Testis (tissue), 3 donors: ENCODE measurements around the gene ITPK1. TPM values are rescaled to one million over a fixed set of nuclear protein-coding genes. Genes with fewer than 3 reads are reported as not detected.

ENCODE experiments used
- DNase-seq: peaks from one replicate; pipeline ENCODE4 v3.0.0-alpha.2; 2019
- H3K27ac ChIP-seq, 2 donors: fragments of 200-600 bp; sonication (generic); one replicate each; pipeline ENCODE4 v1.5.1; 2019
- H3K27me3 ChIP-seq: fragments of 200-600 bp; sonication (generic); one replicate; pipeline ENCODE4 v1.5.1; 2019
- H3K36me3 ChIP-seq: fragments of 200-600 bp; sonication (generic); one replicate; pipeline ENCODE4 v1.5.1; 2017; ENCODE audit warnings: low read depth; ENCODE audit errors: missing control alignments
- H3K4me1 ChIP-seq: fragments of 200-600 bp; sonication (generic); one replicate; pipeline ENCODE4 v1.5.1; 2019
- H3K4me3 ChIP-seq, 2 donors: fragments of 200-600 bp; sonication (generic); one replicate each; pipeline ENCODE4 v1.5.1; 2017 to 2019
- H3K9me3 ChIP-seq: fragments of 200-600 bp; sonication (generic); one replicate; pipeline ENCODE4 v1.5.1; 2017
- POLR2A ChIP-seq: fragments of 450-650 bp; IDR thresholded peaks from one replicate; pipeline ENCODE4 v1.6.1; 2017; ENCODE audit warnings: antibody characterized with exemption, mild to moderate bottlenecking, moderate library complexity
- WGBS, 2 donors: methylation state at CpG; one replicate each; pipeline ENCODE4 v1.1.5; 2018; 5-methylcytosine and 5-hydroxymethylcytosine counted together
- intact Hi-C: fragments of 100-400 bp; cut with DNase I; formaldehyde crosslinking; loops from one replicate; pipeline ENCODE4 v1.15.1; 2023; ENCODE audit warnings: low total_unique reads
- polyA plus RNA-seq: library from polyadenylated mRNA; stranded (reverse); fragments of 350-450 nt; fragmentation: Illumina TruSeq; extraction: RNeasy Lipid Tissue Mini Kit (QIAGEN cat#74804); gene quantifications from one replicate; pipeline ENCODE4 v1.2.3, GENCODE V29; 2014; ENCODE audit warnings: low read depth, low replicate concordance; ENCODE audit not compliant: insufficient read depth
- total RNA-seq, 2 donors: library from RNA; depleted of rRNA; stranded (reverse); fragments of >200 nt; gene quantifications; one replicate each; pipeline ENCODE4 v1.2.3, GENCODE V29; 2016
- TF ChIP-seq, protein P1 (sequence below), 3 experiments: fragments of 450-650 bp in 2 of 3; fragments of 200-600 bp in 1 of 3; sonication (generic) in 1 of 3; IDR thresholded peaks; one replicate each; pipeline ENCODE4 v1.5.1; 2016 to 2019; ENCODE audit warnings: antibody characterized with exemption in 3 of 3, mild to moderate bottlenecking in 2 of 3, moderate library complexity in 1 of 3

Gene ITPK1
- total and polyA plus RNA-seq, 3 donors from 2014 or later = 78.3 to 92.5 (median 90.6) TPM

- peaks cover 43% of the 10 kb centered on the region for H3K4me1 ChIP-seq
- TF ChIP-seq, protein P1, sequence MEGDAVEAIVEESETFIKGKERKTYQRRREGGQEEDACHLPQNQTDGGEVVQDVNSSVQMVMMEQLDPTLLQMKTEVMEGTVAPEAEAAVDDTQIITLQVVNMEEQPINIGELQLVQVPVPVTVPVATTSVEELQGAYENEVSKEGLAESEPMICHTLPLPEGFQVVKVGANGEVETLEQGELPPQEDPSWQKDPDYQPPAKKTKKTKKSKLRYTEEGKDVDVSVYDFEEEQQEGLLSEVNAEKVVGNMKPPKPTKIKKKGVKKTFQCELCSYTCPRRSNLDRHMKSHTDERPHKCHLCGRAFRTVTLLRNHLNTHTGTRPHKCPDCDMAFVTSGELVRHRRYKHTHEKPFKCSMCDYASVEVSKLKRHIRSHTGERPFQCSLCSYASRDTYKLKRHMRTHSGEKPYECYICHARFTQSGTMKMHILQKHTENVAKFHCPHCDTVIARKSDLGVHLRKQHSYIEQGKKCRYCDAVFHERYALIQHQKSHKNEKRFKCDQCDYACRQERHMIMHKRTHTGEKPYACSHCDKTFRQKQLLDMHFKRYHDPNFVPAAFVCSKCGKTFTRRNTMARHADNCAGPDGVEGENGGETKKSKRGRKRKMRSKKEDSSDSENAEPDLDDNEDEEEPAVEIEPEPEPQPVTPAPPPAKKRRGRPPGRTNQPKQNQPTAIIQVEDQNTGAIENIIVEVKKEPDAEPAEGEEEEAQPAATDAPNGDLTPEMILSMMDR (IDR thresholded peaks at IDR 0.05) = no peak
- TF ChIP-seq POLR2A = no peak
- intact Hi-C loops = loop anchor here (5.0 kb wide), 1 partner anchor 168 kb away; the partner anchor contains the start of gene ITPK1
- no peaks in the 10 kb centered on the region for H3K9me3 ChIP-seq
- H3K27me3 ChIP-seq = no peaks in the 10 kb centered on the region
- no peaks in the 10 kb centered on the region for H3K36me3 ChIP-seq
- H3K4me3 ChIP-seq = no peak overlapping the region
- H3K27ac ChIP-seq = peak overlapping the region in 1 of 2 donors; percentile 16
- no peak for DNase-seq
- WGBS, 2 donors = 88 to 91% methylated on average over 24 of the region's 24 CpGs
Measured at GRCh38 chr14:92949496-92950192, 166.1 kb downstream of the ITPK1 start.

DNA sequence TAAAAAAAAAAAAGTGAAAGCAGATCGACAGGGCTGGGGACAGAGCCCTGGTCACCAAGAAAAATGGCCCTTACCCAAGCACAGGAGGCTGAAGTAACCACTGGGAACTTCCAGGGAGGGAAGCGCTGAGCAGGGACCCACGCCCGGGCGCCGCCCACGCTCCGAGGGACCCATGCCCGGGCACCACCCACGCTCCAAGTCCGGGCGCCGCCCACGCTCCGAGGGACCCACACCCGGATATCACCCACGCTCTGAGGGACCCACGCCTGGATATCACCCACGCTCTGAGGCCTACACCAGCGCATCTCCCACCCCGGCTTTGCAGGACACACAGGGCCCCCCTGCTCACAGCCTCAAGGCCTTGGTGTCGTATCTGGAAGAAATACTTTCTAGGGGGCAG, 167.1 kb downstream of the ITPK1 start:
- DNase-seq = peak; percentile 69
- no peak overlapping the region for H3K4me3 ChIP-seq
- intact Hi-C loops = no loop called here
- TF ChIP-seq, protein P1 (IDR thresholded peaks at IDR 0.05) = no peak
- no peak for TF ChIP-seq POLR2A
- H3K9me3 ChIP-seq = no peaks in the 10 kb centered on the region
- H3K27me3 ChIP-seq = no peaks in the 10 kb centered on the region
- peaks cover 43% of the 10 kb centered on the region for H3K4me1 ChIP-seq
- H3K36me3 ChIP-seq = no peaks in the 10 kb centered on the region
- WGBS, 2 donors = 85 to 94% methylated on average over 22 of the region's 22 CpGs
- H3K27ac ChIP-seq = peak overlapping the region; percentile 16 to 24

DNA sequence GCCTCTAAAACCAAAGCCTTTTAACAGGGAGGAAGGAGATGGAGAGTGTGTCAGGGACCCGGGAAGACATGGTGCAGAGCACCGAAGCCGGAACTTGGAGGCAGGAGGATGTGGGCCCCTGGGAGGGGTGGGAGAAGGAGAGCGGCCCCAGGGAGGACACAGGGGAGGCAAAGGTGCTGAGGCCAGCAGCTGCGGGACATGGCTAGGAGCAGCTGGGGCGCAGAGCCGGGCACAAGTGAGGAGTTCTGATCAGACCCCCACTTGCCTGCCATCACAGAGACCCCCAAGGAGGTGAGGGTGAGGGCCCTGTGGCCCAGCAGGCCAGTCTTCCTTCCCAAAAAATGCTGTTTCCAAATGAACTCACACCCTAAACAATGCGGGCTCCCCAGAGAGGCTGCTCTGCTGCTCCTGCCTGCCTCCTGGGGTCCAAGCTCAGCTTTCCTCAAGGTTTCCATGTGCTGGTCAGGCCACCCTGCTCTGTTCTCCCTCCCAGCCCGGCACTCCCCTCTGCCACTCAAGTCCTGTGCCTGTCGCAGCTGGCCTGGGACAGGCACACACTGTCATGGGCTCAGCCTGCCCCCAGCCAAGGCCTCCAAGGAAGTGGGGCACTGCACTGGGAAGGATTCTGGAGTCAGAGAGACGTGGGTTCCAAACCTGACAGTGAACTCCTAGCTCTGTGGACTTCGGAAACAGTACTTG, 168.7 kb downstream of the ITPK1 start:
- Histone ChIP-seq H3K4me1 (peaks cover 38% of the 10 kb centered on the region), H3K4me3 (no peak overlapping the region), H3K9me3 (no peaks in the 10 kb centered on the region), H3K27ac (peak overlapping the region; percentile 55 to 68), H3K36me3 (no peaks in the 10 kb centered on the region), H3K27me3 (no peaks in the 10 kb centered on the region)
- intact Hi-C loops = no loop called here
- TF ChIP-seq, protein P1 (IDR thresholded peaks at IDR 0.05) = no peak
- no peak for TF ChIP-seq POLR2A
- no peak for DNase-seq
- WGBS, 2 donors = 67 to 80% methylated on average over 11 to 12 of the region's 12 CpGs

- peak overlapping the region in 1 of 2 donors; percentile 68 for H3K27ac ChIP-seq
- no peak for TF ChIP-seq POLR2A
- TF ChIP-seq, protein P1 (IDR thresholded peaks at IDR 0.05) = no peak
- WGBS, 2 donors = 59% methylated on average over 33 of the region's 38 CpGs; no CpG with 5 or more reads in 1 of the 2 donors
- H3K36me3 ChIP-seq = no peaks in the 10 kb centered on the region
- DNase-seq = peak; percentile 75
- no peaks in the 10 kb centered on the region for H3K27me3 ChIP-seq
- peaks cover 37% of the 10 kb centered on the region for H3K4me1 ChIP-seq
- no peaks in the 10 kb centered on the region for H3K9me3 ChIP-seq
- no peak overlapping the region for H3K4me3 ChIP-seq
- intact Hi-C loops = no loop called here
Measured at GRCh38 chr14:92945959-92946846, 169.5 kb downstream of the ITPK1 start.
